ENCODE measurements around the gene VSIG2.

The VSIG2 gene

DNA sequence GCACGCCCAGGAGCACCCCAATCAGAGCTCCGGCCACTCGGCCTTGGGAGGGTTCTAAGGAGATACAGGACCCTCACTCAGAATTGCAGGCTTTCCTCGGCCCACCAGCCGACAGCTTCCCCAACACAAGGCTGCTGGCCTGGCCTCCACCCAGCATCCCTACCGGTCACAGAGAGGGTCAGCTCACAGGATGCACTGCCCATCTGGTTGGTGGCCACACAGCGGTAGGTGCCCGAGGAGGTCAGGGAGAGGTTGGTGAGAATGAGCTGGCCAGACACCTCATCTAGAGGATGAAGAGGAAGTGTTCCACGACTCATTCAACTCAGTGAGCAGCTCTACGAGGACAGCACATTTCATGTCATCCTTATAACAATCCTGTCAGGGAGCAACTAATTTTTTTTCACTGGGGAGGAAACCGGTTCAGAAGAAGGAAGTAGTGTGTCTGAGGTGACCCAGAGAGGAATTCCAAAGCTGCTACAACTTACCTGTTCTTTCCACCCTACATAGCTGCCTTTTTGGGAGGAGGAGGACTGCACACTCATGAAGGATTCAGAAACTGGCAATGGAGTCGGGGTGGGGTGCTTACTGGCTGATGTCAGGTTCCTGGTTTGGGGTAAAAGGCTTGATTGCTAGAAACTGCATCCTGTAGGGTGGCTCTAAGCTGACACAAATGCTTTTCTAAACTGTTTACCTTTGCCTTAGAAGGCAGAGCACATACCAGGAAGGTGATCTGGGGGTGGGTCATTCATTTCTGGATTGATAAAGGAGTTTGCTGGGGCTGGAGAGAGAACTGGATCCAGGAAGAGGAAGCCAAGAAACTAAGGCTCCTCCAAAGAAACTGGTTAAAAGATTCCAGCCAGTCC, 3.3 kb downstream of the VSIG2 start:
- no peak for DNase-seq (ENCODE audit: low read depth in 2 of 2, low spot score in 1 of 2)

DNA sequence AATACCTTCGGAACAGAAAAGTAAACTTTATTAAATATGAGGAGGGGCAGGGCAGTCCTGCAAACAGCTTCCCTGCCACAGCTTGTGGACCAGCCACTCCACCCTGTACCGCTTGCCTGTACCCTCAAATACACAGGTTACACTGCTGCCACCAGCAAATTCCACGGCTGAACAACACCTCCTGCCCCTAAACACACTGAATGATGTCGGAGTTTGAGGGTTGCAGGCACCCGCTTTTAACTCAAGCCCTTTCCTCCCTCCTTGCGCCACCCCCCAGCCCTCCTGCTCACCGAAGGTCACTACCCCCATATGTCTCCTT, 4.0 kb downstream of the VSIG2 start:
- no peak for DNase-seq (ENCODE audit: low read depth in 2 of 2, low spot score in 1 of 2)

DNA sequence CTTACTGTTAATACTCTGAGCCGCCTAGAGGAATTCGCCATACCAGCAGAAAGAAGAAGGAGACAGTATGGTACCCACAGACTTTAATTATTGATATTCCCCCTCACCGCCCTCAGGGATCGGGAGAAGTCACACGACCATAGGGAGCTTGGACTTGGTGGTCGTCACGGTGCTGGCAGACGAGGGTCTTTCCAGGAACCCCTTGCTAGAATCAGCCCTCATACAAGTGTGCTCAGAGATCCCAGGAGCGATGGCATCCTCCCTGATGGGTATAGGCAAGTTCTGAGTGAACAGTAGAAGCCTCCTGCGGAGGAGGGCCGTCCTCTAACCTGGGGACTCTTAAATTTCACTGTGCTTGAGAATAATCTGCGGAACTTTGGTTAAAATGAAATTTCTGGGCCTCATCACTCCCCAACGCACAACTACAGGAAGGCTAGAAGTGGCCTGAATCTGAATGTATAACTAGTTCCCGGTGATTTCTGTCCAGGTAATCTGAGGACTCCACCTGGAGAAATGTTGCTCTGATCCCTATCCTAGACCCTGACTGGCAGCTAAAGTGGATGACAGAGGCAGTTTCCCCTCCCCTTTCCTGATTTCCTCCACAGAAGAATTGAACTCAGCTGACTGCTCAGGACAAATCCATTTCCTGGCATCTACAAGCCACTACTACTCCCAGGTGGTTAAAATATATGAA, 4.5 kb downstream of the VSIG2 start:
- DNase-seq (ENCODE audit: low read depth in 2 of 2, low spot score in 1 of 2): no peak

GRCh38 chr11:124746621-124747243, 5.3 kb downstream of the VSIG2 start:
- DNase-seq (ENCODE audit: low read depth in 2 of 2, low spot score in 1 of 2): peak; percentile 43 to 49

DNA sequence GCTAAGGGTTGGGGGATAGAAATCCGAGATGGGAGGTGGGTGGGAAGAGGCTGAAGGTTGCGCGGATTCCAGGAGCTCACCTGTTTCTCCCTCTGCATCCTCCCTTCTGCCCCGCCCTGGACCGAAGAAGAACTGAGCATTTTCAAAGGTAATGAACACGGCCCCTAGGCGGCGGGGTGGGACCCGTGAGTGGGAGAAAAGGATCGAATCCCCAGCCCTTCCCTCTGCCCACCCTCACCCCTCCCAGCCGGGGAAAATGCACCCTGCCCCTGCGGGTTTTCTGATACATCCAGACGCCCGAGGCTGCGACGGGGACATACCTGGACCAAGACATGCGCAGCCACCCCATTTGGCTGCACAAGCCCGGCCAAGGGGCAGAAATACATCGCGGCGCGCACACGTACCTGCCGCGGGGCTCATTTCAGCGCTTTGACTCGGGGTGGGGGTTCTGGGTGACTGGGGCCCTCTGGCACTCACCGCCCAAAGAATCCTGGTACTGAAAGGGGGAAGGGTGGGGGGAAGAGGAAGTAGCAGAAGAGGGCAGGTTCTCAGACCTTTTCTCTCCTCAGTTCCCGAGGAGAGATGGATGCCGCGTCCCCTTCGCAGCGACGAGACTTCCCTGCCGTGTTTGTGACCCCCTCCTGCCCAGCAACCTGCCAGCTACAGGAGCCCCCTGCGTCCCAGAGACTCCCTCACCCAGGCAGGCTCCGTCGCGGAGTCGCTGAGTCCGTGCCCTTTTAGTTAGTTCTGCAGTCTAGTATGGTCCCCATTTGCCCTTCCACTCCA, 6.0 kb downstream of the VSIG2 start:
- no peak for DNase-seq (ENCODE audit: low read depth in 2 of 2, low spot score in 1 of 2)

DNA sequence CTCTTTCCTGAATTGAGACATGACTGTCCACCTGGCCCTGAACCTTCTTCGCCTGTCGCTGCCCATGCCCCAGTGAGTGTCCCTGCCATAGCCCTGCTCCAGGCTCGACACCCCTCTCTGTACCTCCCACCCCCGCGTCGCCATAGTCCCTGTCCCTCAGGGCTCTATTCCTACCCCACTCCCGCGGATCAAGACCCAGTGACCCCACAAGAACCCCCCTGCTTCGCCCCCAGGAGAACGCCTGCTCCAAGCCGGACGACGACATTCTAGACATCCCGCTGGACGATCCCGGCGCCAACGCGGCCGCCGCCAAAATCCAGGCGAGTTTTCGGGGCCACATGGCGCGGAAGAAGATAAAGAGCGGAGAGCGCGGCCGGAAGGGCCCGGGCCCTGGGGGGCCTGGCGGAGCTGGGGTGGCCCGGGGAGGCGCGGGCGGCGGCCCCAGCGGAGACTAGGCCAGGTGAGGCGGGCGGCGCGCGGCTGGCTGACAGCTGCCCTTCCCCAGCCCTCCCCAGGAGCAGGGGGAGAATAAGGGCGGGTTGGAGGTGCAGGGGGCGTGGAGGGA, 6.7 kb downstream of the VSIG2 start:
- no peak for DNase-seq (ENCODE audit: low read depth in 2 of 2, low spot score in 1 of 2)

- no peak for DNase-seq (ENCODE audit: low read depth in 2 of 2, low spot score in 1 of 2)
Observed at GRCh38 chr11:124743050-124743449, 9.0 kb downstream of the VSIG2 start.

GRCh38 chr11:124742555-124742954, 9.5 kb downstream of the VSIG2 start:
- no peak for DNase-seq (ENCODE audit: low read depth in 2 of 2, low spot score in 1 of 2)

DNA sequence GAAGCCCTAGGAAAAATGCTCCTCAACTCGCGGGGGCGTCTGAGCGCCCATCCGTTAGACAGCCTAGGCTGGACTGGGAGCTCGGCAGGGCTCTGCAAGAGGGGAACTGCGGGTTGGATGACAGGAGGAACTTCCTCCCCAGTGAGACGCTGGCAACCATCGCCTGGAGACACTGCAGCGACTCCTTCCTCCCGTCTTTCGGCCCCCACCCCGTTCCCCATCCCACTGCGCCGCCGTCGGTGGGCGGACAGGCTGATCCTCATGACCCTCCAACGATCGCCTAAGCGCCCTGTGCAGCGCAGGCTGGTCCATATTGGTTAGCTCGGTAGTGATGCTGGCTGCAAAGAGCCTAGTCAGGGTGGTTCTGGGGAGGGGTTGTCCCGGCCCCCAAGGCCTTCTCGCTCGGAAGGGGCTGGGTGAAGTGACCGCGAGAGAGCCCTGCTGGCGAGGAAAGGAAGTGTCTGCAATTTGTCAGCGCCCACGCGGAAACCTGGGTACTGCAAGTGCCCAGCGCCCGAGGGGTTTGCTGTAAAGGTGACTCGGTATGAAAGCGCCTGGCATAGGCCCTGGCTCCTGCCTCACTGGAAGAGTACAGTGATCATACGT, 11.7 kb downstream of the VSIG2 start:
- DNase-seq (ENCODE audit: low read depth in 2 of 2, low spot score in 1 of 2): no peak

GRCh38 chr11:124739479-124740276, 12.4 kb downstream of the VSIG2 start, which contains the start of gene NRGN:
Gene NRGN, plus strand, starts transcription at chr11:124739942. Its CDS starts 143 bp downstream, at chr11:124740085.
- DNase-seq (ENCODE audit: low read depth in 2 of 2, low spot score in 1 of 2): peak; percentile 52 to 59

- no peak for DNase-seq (ENCODE audit: low read depth in 2 of 2, low spot score in 1 of 2)
Observed at GRCh38 chr11:124738713-124739478, 13.2 kb downstream of the VSIG2 start.

- DNase-seq (ENCODE audit: low read depth in 2 of 2, low spot score in 1 of 2): no peak
Observed at GRCh38 chr11:124737638-124738305, 14.3 kb downstream of the VSIG2 start.

DNA sequence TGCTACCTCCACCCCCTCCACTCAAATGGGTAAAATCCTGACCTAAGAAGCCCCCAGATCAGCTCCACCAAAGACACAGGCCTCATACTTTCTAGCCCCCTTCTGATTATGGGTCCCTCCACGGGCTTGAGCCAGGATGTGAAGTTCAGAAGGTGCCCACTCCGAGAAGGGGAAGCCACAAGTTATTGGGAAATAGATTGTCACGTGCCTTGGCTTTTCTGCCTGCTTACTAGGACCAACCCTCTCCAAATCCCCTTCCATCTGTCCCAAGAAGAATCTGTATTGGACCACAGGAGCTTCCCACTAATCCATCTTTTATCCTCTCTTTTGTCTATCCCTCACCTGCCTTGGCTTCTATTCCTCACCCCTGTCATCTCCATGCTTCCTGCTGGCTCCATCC, 15.3 kb downstream of the VSIG2 start:
- DNase-seq (ENCODE audit: low read depth in 2 of 2, low spot score in 1 of 2): no peak

DNA sequence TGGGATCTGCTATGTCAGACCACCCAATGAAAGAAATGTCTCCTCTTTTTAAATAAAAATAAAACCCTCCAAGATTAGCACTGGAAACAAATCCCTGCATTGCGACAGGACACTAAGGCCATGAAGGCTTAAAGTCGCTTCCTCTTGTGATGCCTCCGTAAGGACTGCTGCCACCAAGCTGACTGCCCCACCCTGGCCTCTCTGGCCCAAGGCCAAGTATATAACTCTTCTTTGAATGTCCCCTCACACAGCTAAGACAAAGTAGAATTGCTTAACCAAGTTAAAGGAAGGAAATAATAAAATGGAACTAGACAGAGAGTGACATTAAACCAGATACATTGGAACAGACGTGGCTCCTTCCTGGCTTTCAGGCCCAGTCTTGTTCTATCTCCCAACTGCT, 19.8 kb downstream of the VSIG2 start:
- no peak for DNase-seq (ENCODE audit: low read depth in 2 of 2, low spot score in 1 of 2)

- DNase-seq (ENCODE audit: low read depth in 2 of 2, low spot score in 1 of 2): no peak
Observed at GRCh38 chr11:124729571-124729970, 22.5 kb downstream of the VSIG2 start.

DNA sequence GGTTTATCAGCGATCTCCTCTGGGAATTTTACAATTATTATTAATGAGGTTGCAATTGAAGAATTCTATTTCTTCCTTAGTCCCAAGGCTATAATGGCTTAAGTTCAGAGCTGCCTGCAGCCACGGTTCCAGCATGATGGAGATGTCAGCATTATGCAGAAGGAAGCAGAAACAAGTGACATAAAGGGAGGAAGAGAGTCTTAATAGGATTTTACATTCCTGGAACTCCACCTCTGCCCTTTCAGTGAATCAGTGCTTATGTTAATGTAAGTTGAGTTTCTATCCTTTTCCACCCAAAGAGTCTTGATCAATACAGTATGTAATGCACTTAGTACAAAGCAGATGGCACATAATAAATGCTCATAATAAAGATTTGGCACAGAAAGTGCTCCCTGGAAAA, 23.9 kb downstream of the VSIG2 start:
- no peak for DNase-seq (ENCODE audit: low read depth in 2 of 2, low spot score in 1 of 2)

DNA sequence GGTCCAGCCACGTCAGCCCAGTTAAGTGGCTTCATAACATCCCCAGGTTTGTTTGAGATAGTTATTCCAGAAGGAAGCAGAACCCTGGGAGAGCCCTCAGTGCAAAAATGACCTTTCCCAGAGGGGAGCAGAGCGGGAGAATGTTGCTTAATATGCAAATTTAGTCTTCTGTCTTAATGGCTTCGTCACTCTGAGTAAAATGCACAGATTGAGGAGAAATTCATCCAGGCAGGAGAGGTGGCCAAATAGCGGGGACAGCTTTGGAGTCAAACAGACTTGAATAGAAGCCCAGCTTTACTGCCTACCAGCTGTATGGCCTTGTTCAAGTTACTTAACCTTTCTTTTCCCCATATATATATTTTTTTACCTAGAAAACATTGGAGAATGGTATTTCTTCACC, 24.6 kb downstream of the VSIG2 start:
- no peak for DNase-seq (ENCODE audit: low read depth in 2 of 2, low spot score in 1 of 2)

- no peak for DNase-seq (ENCODE audit: low read depth in 2 of 2, low spot score in 1 of 2)
Observed at GRCh38 chr11:124725719-124726105, 26.3 kb downstream of the VSIG2 start.

Data from stimulated activated CD8-positive, alpha-beta memory T cell treated with anti-CD3 and anti-CD28 coated beads, Interleukin-4, amount 100 ng/mL, for 4 hours (primary cell).